Sigmoid colon (tissue), 7 donors: ENCODE results near the gene AGFG1. TPM values are rescaled to one million over a fixed set of nuclear protein-coding genes. Genes with fewer than 3 reads are reported as not detected.

Source experiments
- DNase-seq: peaks from one replicate; pipeline ENCODE4 v3.0.0-alpha.2; 2019
- H3K27ac ChIP-seq, 4 donors: fragments of 200-600 bp; sonication (generic); one replicate each; pipeline ENCODE4 v1.5.1; 2016 to 2019; ENCODE audit warnings: mild to moderate bottlenecking in 1 of 4
- H3K27me3 ChIP-seq, 3 donors: fragments of 200-600 bp; sonication (generic); one replicate each; pipeline ENCODE4 v1.5.1; 2019; ENCODE audit warnings: mild to moderate bottlenecking in 1 of 3
- H3K36me3 ChIP-seq, 4 donors: fragments of 200-600 bp; sonication (generic); one replicate each; pipeline ENCODE4 v1.5.1; 2016 to 2019
- H3K4me1 ChIP-seq, 4 donors: fragments of 200-600 bp; sonication (generic); one replicate each; pipeline ENCODE4 v1.5.1; 2017 to 2019
- H3K4me3 ChIP-seq, 4 donors: fragments of 200-600 bp; sonication (generic); one replicate each; pipeline ENCODE4 v1.5.1; 2017 to 2019; ENCODE audit warnings: mild to moderate bottlenecking in 2 of 4, moderate library complexity in 1 of 4
- H3K9me3 ChIP-seq, 4 donors: fragments of 200-600 bp in 3 of 4; sonication (generic) in 3 of 4; one replicate each; pipeline versions ENCODE4 v1.5.1 to v1.6.1; 2013 to 2019
- CTCF ChIP-seq, 4 experiments: fragments of 450-650 bp in 3 of 4; fragments of 200-600 bp in 1 of 4; IDR thresholded peaks; one replicate each; pipeline ENCODE4 v1.5.1; 2016 to 2019; ENCODE audit warnings: antibody characterized with exemption in 4 of 4, mild to moderate bottlenecking in 3 of 4, moderate library complexity in 2 of 4
- EP300 ChIP-seq, 4 donors: sonication (generic); formaldehyde crosslinking; IDR thresholded peaks; one replicate each; pipeline ENCODE4 v1.6.1; 2017; ENCODE audit warnings: antibody characterized with exemption in 4 of 4
- POLR2A ChIP-seq, 2 donors: fragments of 450-650 bp; IDR thresholded peaks; one replicate each; pipeline ENCODE4 v1.6.1; 2016; ENCODE audit warnings: antibody characterized with exemption in 2 of 2, mild to moderate bottlenecking in 2 of 2, moderate library complexity in 2 of 2
- POLR2AphosphoS5 ChIP-seq, 4 donors: sonication (generic); formaldehyde crosslinking; IDR thresholded peaks; one replicate each; pipeline ENCODE4 v1.6.1; 2017; ENCODE audit warnings: antibody characterized with exemption in 4 of 4
- WGBS, 2 donors: extraction: QIAGEN DNeasy Blood & Tissue Kit; methylation state at CpG; one replicate each; pipeline ENCODE4 v1.1.7; 2013; 5-methylcytosine and 5-hydroxymethylcytosine counted together
- intact Hi-C: fragments of 100-400 bp; cut with DNase I; formaldehyde crosslinking; loops from one replicate; pipeline ENCODE4 v1.15.1; 2023
- polyA plus RNA-seq, 3 donors: library from polyadenylated mRNA; stranded (reverse); fragments of 200-250 nt; gene quantifications; one replicate each; pipeline ENCODE4 v1.2.3, GENCODE V29; 2013
- total RNA-seq, 4 donors: library from RNA; depleted of rRNA; stranded (reverse); fragments of >200 nt; gene quantifications; one replicate each; pipeline ENCODE4 v1.1.0, GENCODE V29; 2016
- donor health status: healthy with polysubstance abuse.
- donor health status: Bipolar disorder and iron deficiency.
- donor health status: healthy.

The AGFG1 gene
- total and polyA plus RNA-seq, 7 donors, result 36.0 to 53.9 (median 43.6) TPM

GRCh38 chr2:227443889-227444568, 27.9 kb upstream of the AGFG1 start:
- WGBS, 2 donors, result 85 to 92% methylated on average over 12 of the region's 12 CpGs
- no peaks in the 10 kb centered on the region for H3K36me3 ChIP-seq
- intact Hi-C loops, result no loop called here
- no peaks in the 10 kb centered on the region for H3K4me1 ChIP-seq
- no peak overlapping the region for H3K4me3 ChIP-seq
- no peaks in the 10 kb centered on the region for H3K27me3 ChIP-seq
- H3K9me3 ChIP-seq, result no peaks in the 10 kb centered on the region
- no peak for DNase-seq
- H3K27ac ChIP-seq, result no peak overlapping the region
- TF ChIP-seq EP300 (IDR thresholded peaks at IDR 0.05) (no peak), POLR2A (IDR thresholded peaks at IDR 0.05) (no peak), POLR2AphosphoS5 (IDR thresholded peaks at IDR 0.05) (no peak), CTCF (IDR thresholded peaks at IDR 0.05) (no peak)

- no peak for DNase-seq
- H3K4me1 ChIP-seq, result no peaks in the 10 kb centered on the region
- H3K4me3 ChIP-seq, result no peak overlapping the region
- no peaks in the 10 kb centered on the region for H3K27me3 ChIP-seq
- intact Hi-C loops, result no loop called here
- 76 to 87% methylated on average over 7 of the region's 7 CpGs for WGBS, 2 donors
- no peaks in the 10 kb centered on the region for H3K9me3 ChIP-seq
- no peak for TF ChIP-seq POLR2A (IDR thresholded peaks at IDR 0.05)
- no peak for TF ChIP-seq CTCF (IDR thresholded peaks at IDR 0.05)
- no peak for TF ChIP-seq POLR2AphosphoS5 (IDR thresholded peaks at IDR 0.05)
- no peak for TF ChIP-seq EP300 (IDR thresholded peaks at IDR 0.05)
- H3K27ac ChIP-seq, result no peak overlapping the region
- H3K36me3 ChIP-seq, result no peaks in the 10 kb centered on the region
These were observed 24.4 kb upstream of the AGFG1 start for GRCh38 chr2:227447606-227448005.

- Histone ChIP-seq H3K27me3 (no peaks in the 10 kb centered on the region), H3K27ac (peak overlapping the region in 3 of 4 donors; percentile 2 to 30 (median 19)), H3K4me1 (no peaks in the 10 kb centered on the region), H3K36me3 (no peaks in the 10 kb centered on the region), H3K4me3 (no peak overlapping the region), H3K9me3 (no peaks in the 10 kb centered on the region)
- TF ChIP-seq EP300 (IDR thresholded peaks at IDR 0.05) (no peak), POLR2AphosphoS5 (IDR thresholded peaks at IDR 0.05) (no peak), CTCF (IDR thresholded peaks at IDR 0.05) (no peak), POLR2A (IDR thresholded peaks at IDR 0.05) (no peak)
- intact Hi-C loops, result no loop called here
- WGBS, 2 donors, result 6 to 30% methylated on average over 5 of the region's 5 CpGs
- no peak for DNase-seq
These were observed 21.6 kb upstream of the AGFG1 start for GRCh38 chr2:227450311-227450841.

GRCh38 chr2:227450926-227451654, 20.9 kb upstream of the AGFG1 start:
- intact Hi-C loops, result no loop called here
- WGBS, 2 donors, result 16 to 58% methylated on average over 5 of the region's 5 CpGs
- TF ChIP-seq POLR2A (IDR thresholded peaks at IDR 0.05) (no peak), POLR2AphosphoS5 (IDR thresholded peaks at IDR 0.05) (peak in 1 of 4 donors; percentile 9), EP300 (IDR thresholded peaks at IDR 0.05) (no peak), CTCF (IDR thresholded peaks at IDR 0.05) (no peak)
- Histone ChIP-seq H3K27me3 (no peaks in the 10 kb centered on the region), H3K4me3 (no peak overlapping the region), H3K36me3 (no peaks in the 10 kb centered on the region), H3K9me3 (no peaks in the 10 kb centered on the region), H3K4me1 (no peaks in the 10 kb centered on the region), H3K27ac (peak overlapping the region in 3 of 4 donors; percentile 15 to 30 (median 19))
- DNase-seq, result no peak
